Inflammatory macrophage treated with lipopolysaccharide for 4 hours (primary cell): ENCODE data around the gene UBXN7.
"Not testable (repeated sequence)": the region's sequence is repeated elsewhere in the genome, so short reads cannot be mapped to it uniquely, and the experiment has no call there.

ENCODE experiments used
- DNase-seq: peaks from one replicate; pipeline ENCODE4 v3.0.0-alpha.2; 2020

UBXN7 gene

GRCh38 chr3:196414469-196414868 lies 17.8 kb downstream of the UBXN7 start:
- peak; percentile 6 for DNase-seq

GRCh38 chr3:196412704-196413103 lies 19.5 kb downstream of the UBXN7 start:
- DNase-seq, result peak; percentile 49

GRCh38 chr3:196409409-196409808 lies 22.8 kb downstream of the UBXN7 start:
- DNase-seq, result no peak

- DNase-seq, result no peak
Observed at GRCh38 chr3:196408565-196409300, 23.5 kb downstream of the UBXN7 start.

- DNase-seq, result no peak
Observed at GRCh38 chr3:196406811-196407470, 25.3 kb downstream of the UBXN7 start.

GRCh38 chr3:196400331-196400730 lies 31.9 kb downstream of the UBXN7 start:
- DNase-seq, result no peak

GRCh38 chr3:196399485-196399945 lies 32.7 kb downstream of the UBXN7 start:
- no peak for DNase-seq

GRCh38 chr3:196398782-196399181 lies 33.4 kb downstream of the UBXN7 start:
- DNase-seq, result no peak

GRCh38 chr3:196397941-196398340 lies 34.3 kb downstream of the UBXN7 start:
- DNase-seq, result no peak

- DNase-seq, result no peak
Observed at GRCh38 chr3:196390116-196390515, 42.1 kb downstream of the UBXN7 start.

GRCh38 chr3:196388956-196389355 lies 43.3 kb downstream of the UBXN7 start:
- DNase-seq, result no peak

GRCh38 chr3:196387941-196388340 lies 44.3 kb downstream of the UBXN7 start:
- DNase-seq, result not testable (repeated sequence)

- DNase-seq, result not testable (repeated sequence)
Observed at GRCh38 chr3:196386797-196387196, 45.4 kb downstream of the UBXN7 start.

- DNase-seq, result not testable (repeated sequence)
Observed at GRCh38 chr3:196386034-196386433, 46.2 kb downstream of the UBXN7 start.

- DNase-seq, result not testable (repeated sequence)
Observed at GRCh38 chr3:196385446-196385845, 46.8 kb downstream of the UBXN7 start.

GRCh38 chr3:196378146-196378841 lies 53.9 kb downstream of the UBXN7 start:
- peak; percentile 69 for DNase-seq

GRCh38 chr3:196377321-196377720 lies 54.9 kb downstream of the UBXN7 start:
- DNase-seq, result no peak

GRCh38 chr3:196365736-196366135 lies 66.5 kb downstream of the UBXN7 start:
- peak; percentile 54 for DNase-seq

- no peak for DNase-seq
Observed at GRCh38 chr3:196360586-196360985, 71.6 kb downstream of the UBXN7 start.

- DNase-seq, result not testable (repeated sequence)
Observed at GRCh38 chr3:196358540-196358939, 73.7 kb downstream of the UBXN7 start.

GRCh38 chr3:196357905-196358304 lies 74.3 kb downstream of the UBXN7 start:
- no peak for DNase-seq

- no peak for DNase-seq
Observed at GRCh38 chr3:196356556-196356955, 75.7 kb downstream of the UBXN7 start.

- no peak for DNase-seq
Observed at GRCh38 chr3:196355668-196356067, 76.6 kb downstream of the UBXN7 start.

GRCh38 chr3:196354132-196354531 lies 78.1 kb downstream of the UBXN7 start:
- DNase-seq, result no peak
